HepG2 (cell line): ENCODE results near the gene CTNNA3. TPM values are rescaled to one million over a fixed set of nuclear protein-coding genes. Genes with fewer than 3 reads are reported as not detected.

ENCODE experiments used
- AFF4 ChIP-seq: sonication (generic); formaldehyde crosslinking; IDR thresholded peaks from 2 replicates; pipeline ENCODE4 v1.4.0; 2020; ENCODE audit warnings: missing genetic modification reagents
- ATF7 ChIP-seq, 2 experiments: fragments of 450-650 bp in 1 of 2; sonication (generic) in 1 of 2; formaldehyde crosslinking in 1 of 2; IDR thresholded peaks; 2 replicates each; pipeline versions ENCODE4 v1.4.0 to v1.6.1; 2016 to 2020; ENCODE audit warnings: antibody characterized with exemption in 1 of 2, mild to moderate bottlenecking in 1 of 2, missing genetic modification reagents in 1 of 2
- BORCS8-MEF2B ChIP-seq: sonication (generic); formaldehyde crosslinking; IDR thresholded peaks from 2 replicates; pipeline ENCODE4 v1.8.0; 2022; ENCODE audit warnings: mild to moderate bottlenecking, missing genetic modification reagents
- EEA1 ChIP-seq: sonication (generic); formaldehyde crosslinking; IDR thresholded peaks from 2 replicates; pipeline ENCODE4 v1.5.1; 2020; ENCODE audit warnings: mild to moderate bottlenecking, missing genetic modification reagents, borderline replicate concordance
- GABPB1 ChIP-seq: IDR thresholded peaks from 2 replicates; pipeline ENCODE4 v1.6.1; 2016; ENCODE audit warnings: mild to moderate bottlenecking, missing genetic modification reagents, moderate library complexity, missing compliant biosample characterization
- HNRNPL ChIP-seq: fragments of 200-400 bp; formaldehyde crosslinking; IDR thresholded peaks from 2 replicates; pipeline ENCODE4 v1.6.1; 2017; ENCODE audit warnings: mild to moderate bottlenecking, low read depth, low read length
- IRF1 ChIP-seq: sonication (generic); formaldehyde crosslinking; IDR thresholded peaks from 2 replicates; pipeline ENCODE4 v1.4.0; 2020; ENCODE audit warnings: low read depth, mild to moderate bottlenecking, missing genetic modification reagents
- NCOR1 ChIP-seq: fragments of 200-600 bp; sonication (generic); IDR thresholded peaks from 2 replicates; pipeline ENCODE4 v1.7.0; 2017; ENCODE audit warnings: antibody characterized with exemption, low read length, borderline replicate concordance
- SMYD3 ChIP-seq: sonication (generic); formaldehyde crosslinking; IDR thresholded peaks from 2 replicates; pipeline ENCODE4 v1.8.1; 2023; ENCODE audit warnings: mild to moderate bottlenecking, missing genetic modification reagents
- SNAPC5 ChIP-seq: sonication (generic); formaldehyde crosslinking; IDR thresholded peaks from 2 replicates; pipeline ENCODE4 v1.8.1; 2023; ENCODE audit warnings: mild to moderate bottlenecking, missing genetic modification reagents, borderline replicate concordance
- STAG1 ChIP-seq: sonication (generic); formaldehyde crosslinking; IDR thresholded peaks from 2 replicates; pipeline ENCODE4 v1.4.0; 2020; ENCODE audit warnings: missing genetic modification reagents
- TFDP1 ChIP-seq: IDR thresholded peaks from 2 replicates; pipeline ENCODE4 v1.6.1; 2016; ENCODE audit warnings: missing compliant biosample characterization, missing genetic modification reagents, borderline replicate concordance
- WIZ ChIP-seq: sonication (generic); formaldehyde crosslinking; IDR thresholded peaks from 2 replicates; pipeline ENCODE4 v1.5.1; 2020; ENCODE audit warnings: mild to moderate bottlenecking, missing genetic modification reagents
- ZNF17 ChIP-seq: sonication (generic); formaldehyde crosslinking; IDR thresholded peaks from 2 replicates; pipeline ENCODE4 v1.5.0; 2020; ENCODE audit warnings: mild to moderate bottlenecking, missing genetic modification reagents
- ZNF607 ChIP-seq: sonication (generic); formaldehyde crosslinking; IDR thresholded peaks from 2 replicates; pipeline ENCODE4 v1.5.1; 2020; ENCODE audit warnings: missing genetic modification reagents, mild to moderate bottlenecking, borderline replicate concordance
- ZNF7 ChIP-seq: IDR thresholded peaks from 2 replicates; pipeline ENCODE4 v1.6.1; 2016; ENCODE audit warnings: missing biosample characterization, missing genetic modification reagents
- polyA plus RNA-seq, 8 experiments: library from polyadenylated mRNA; depleted of rRNA in 3 of 8; stranded (reverse) in 7 of 8; unstranded in 1 of 8; fragments of >200 nt; fragmentation: Illumina TruSeq in 4 of 8; extraction: Trizol in 4 of 8; gene quantifications; 2 replicates each; pipeline versions ENCODE4 v1.2.1 to v1.2.3, GENCODE V29; 2011 to 2016; ENCODE audit warnings: low read depth in 4 of 8, missing spikeins in 1 of 8, mixed read lengths in 1 of 8; ENCODE audit not compliant: insufficient read depth in 1 of 8
- total RNA-seq, 5 experiments: library from RNA; depleted of rRNA; stranded (reverse); fragments of >200 nt; fragmentation: Illumina TruSeq; extraction: Trizol; gene quantifications; 2 replicates each; pipeline ENCODE4 v1.2.3, GENCODE V29; 2016; ENCODE audit warnings: low read depth in 1 of 5
- TF ChIP-seq, protein P1 (sequence below): sonication (generic); formaldehyde crosslinking; IDR thresholded peaks from 2 replicates; pipeline ENCODE4 v1.4.0; 2020; ENCODE audit warnings: missing genetic modification reagents, mild to moderate bottlenecking, borderline replicate concordance
- TF ChIP-seq, protein P2 (sequence below): sonication (generic); formaldehyde crosslinking; IDR thresholded peaks from 2 replicates; pipeline ENCODE4 v1.4.0; 2020; ENCODE audit warnings: missing genetic modification reagents

CTNNA3 gene
- total and polyA plus RNA-seq, 2 of the 13 experiments (the other 11 are each of a cell fraction or from before 2014, with no cell fraction given) = not detected

DNA sequence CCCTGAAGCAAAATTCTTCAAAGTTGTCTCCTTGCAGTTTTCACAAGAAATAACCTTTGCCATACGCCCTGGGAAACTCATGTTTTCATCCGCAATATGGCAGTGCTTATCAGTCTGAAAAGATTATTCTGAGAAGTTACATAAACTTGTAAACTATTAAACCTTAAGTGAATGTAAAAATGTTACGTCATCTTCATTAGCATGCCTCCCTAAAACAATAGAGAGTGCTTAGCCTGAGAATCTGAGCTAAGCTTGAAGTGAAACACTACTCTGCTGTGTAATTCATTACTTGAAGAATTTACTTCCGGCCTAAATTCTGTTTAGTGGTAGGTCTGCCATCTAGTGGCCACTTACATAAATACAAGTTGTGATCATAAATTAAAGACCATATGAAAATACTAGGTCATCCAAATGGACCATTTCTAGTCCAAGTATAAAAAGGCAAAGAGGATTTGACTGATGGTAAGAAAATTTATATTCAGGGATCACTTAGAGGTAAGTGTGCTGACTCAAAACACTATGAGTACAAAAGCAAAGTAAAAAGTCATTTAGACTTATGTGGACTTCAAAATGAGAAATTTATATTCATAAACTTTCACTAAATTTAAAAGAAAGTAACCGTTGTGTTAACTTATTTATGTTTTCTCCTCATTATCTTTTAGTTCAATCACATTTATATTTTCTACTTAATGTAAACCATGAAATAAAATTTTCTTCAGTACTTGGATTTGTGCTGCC lies 1515.2 kb downstream of the CTNNA3 start (continued):
- TF ChIP-seq BORCS8-MEF2B (CRISPR knock-in tag) (no peak), WIZ (CRISPR knock-in tag) (no peak), STAG1 (CRISPR knock-in tag) (peak; percentile 63), EEA1 (CRISPR knock-in tag) (no peak), AFF4 (CRISPR knock-in tag) (no peak), ZNF7 (CRISPR knock-in tag) (no peak), ZNF17 (no peak), SMYD3 (CRISPR knock-in tag) (no peak), TFDP1 (no peak), SNAPC5 (no peak), HNRNPL (no peak), IRF1 (no peak), GABPB1 (peak; percentile 48; the same call in 1 of the 2 replicates), NCOR1 (no peak), ZNF607 (CRISPR knock-in tag) (no peak), ATF7 (IDR thresholded peaks at IDR 0.05) (peak; percentile 79), ATF7 (CRISPR knock-in tag; IDR thresholded peaks at IDR 0.05) (no peak)
- TF ChIP-seq, protein P1, sequence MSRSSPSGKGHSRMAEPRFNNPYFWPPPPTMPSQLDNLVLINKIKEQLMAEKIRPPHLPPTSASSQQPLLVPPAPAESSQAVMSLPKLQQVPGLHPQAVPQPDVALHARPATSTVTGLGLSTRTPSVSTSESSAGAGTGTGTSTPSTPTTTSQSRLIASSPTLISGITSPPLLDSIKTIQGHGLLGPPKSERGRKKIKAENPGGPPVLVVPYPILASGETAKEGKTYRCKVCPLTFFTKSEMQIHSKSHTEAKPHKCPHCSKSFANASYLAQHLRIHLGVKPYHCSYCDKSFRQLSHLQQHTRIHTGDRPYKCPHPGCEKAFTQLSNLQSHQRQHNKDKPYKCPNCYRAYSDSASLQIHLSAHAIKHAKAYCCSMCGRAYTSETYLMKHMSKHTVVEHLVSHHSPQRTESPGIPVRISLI = no peak
- TF ChIP-seq, protein P2, sequence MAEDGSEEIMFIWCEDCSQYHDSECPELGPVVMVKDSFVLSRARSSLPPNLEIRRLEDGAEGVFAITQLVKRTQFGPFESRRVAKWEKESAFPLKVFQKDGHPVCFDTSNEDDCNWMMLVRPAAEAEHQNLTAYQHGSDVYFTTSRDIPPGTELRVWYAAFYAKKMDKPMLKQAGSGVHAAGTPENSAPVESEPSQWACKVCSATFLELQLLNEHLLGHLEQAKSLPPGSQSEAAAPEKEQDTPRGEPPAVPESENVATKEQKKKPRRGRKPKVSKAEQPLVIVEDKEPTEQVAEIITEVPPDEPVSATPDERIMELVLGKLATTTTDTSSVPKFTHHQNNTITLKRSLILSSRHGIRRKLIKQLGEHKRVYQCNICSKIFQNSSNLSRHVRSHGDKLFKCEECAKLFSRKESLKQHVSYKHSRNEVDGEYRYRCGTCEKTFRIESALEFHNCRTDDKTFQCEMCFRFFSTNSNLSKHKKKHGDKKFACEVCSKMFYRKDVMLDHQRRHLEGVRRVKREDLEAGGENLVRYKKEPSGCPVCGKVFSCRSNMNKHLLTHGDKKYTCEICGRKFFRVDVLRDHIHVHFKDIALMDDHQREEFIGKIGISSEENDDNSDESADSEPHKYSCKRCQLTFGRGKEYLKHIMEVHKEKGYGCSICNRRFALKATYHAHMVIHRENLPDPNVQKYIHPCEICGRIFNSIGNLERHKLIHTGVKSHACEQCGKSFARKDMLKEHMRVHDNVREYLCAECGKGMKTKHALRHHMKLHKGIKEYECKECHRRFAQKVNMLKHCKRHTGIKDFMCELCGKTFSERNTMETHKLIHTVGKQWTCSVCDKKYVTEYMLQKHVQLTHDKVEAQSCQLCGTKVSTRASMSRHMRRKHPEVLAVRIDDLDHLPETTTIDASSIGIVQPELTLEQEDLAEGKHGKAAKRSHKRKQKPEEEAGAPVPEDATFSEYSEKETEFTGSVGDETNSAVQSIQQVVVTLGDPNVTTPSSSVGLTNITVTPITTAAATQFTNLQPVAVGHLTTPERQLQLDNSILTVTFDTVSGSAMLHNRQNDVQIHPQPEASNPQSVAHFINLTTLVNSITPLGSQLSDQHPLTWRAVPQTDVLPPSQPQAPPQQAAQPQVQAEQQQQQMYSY = no peak
